Measurements from ENCODE around the gene EPHX1.

The EPHX1 gene

DNA sequence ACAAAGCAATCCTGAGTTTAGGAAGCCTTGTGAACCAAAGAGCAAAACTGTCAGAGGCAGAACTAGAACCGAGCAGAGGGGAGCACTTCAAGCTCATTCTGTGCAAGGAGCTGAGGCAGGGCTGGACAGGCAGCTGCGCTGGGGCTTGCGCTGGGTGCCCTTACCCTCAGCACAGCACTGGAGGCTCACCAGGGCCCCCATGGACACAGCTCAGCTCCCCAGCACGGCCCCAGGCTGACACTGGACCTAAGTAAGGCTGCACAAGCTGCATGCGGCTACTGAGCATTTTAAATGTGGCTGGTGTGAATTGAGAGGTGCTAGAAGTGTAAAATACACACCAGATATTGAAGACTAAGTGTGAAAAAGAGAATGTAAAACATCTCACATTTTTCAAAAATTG is 50.2 kb downstream of the EPHX1 start:
- no peak for DNase-seq (ENCODE audit: extremely low read depth in 1 of 2, low read depth in 1 of 2)

DNA sequence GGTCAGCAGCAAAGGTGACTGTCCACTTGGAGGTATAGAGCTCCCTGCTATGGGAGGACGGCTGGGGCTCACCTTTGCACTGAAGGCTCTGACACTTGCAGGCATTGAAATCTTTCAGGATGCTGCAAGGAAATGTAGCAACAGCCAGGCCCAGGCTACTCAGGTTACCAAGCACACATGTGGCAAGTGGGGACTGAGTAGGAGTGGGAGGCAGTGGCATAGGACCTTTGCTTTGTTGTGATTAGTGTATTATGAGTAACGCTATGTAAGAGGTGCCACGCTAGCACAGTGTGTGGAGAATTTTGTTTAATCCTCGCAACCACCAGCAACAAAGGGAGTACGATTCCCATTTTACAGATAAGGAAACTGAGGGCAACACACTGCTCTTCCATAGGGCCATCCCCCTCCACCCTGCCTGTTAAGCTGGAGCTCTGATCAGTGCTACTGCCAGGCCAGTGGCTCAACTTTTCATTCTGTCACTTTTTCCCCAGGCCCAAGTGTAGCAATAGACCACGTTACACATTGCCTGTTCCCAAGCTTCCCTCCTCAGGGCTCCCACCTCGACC is 51.0 kb downstream of the EPHX1 start:
- no peak for DNase-seq (ENCODE audit: extremely low read depth in 1 of 2, low read depth in 1 of 2)

DNA sequence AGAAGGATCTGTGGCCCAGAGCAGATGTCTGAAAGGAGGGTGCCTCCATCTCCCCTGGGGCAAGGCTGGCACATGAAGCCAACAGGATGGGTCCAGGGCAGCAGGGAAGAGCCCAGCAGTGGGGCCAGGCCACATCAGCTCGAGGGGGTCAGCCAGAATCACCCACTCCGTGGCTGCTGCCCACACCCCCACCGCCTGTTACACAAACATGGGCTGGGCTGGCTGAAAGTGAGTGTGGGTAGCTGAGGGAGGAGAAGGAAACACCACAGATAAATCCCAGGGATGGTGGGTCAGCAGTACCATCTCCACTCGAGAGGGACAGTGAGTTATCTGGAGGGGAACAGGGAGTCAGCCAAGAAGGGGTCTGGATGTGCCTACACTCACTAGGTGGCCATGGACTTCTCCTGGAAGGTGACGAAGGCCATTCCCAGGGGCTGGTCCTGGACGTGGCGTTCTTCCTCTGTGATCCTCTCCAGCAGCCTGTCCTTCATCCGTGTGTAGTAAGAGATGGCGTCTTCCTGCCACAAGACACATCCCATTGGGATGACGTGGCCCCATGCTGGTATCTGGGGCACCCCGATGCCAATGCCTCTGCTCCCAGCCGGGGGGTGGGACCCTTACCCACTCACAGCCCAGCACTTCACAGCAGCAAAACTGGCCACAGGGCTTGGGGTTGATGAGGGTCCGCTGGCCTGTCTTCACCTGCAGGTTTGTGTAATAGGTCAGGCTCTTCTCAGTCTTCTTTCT is 52.1 kb downstream of the EPHX1 start:
- no peak for DNase-seq (ENCODE audit: extremely low read depth in 1 of 2, low read depth in 1 of 2)

DNA sequence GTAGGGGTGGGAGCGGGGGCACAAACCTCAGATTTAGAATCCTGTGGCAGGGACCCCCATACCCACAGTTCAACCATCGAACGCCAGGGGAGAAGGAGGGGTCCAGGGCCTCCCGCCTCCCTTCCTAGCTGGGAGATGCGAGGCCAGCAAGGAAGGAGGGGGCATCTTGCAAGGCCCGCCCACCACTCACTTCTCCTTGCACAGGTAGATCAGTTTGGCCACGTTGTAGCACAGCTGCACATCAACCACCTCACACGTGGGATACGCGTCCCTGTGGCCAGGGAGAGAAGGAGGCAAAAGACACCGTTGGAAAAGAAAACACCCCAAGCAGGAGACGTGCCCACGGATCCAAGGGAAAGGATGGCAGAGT is 52.6 kb downstream of the EPHX1 start:
- DNase-seq (ENCODE audit: extremely low read depth in 1 of 2, low read depth in 1 of 2): no peak

DNA sequence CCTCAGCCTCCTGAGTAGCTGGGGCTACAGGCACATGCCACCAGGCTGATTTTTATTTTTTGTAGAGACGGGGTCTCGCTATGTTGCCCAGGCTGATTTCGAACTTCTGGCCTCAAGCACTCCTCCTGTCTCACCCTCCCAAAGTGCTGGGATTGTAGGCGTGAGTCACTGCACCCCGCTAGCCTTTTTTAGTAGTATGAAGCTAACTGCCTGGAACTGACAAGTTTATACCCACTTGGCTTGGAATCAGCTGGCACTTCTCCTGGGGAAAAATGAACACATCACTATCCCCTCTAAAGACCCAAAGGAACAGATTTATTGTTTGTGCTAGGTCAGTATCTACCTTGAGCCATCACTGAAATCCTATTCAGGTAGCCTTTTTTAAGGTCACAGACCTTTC is 53.2 kb downstream of the EPHX1 start:
- no peak for DNase-seq (ENCODE audit: extremely low read depth in 1 of 2, low read depth in 1 of 2)

DNA sequence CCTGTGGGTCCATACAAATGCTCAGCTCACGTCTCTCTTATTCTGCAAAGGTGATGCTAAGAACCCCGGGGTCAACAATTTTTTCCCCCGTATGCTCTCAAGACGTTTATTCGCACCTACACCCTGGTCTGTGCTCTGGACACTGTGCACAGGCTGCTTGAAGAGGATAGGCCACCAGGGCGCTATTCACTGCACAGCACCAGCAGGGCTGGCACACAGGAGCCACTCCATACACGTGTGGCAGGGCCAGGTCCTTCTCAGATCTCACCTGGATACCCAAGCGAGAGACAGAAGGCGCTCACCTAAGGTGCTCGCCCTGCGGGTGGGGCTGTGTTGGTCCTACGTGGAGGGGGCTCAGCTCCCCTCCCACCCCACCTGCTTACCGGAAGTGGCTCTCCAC is 55.6 kb downstream of the EPHX1 start:
- DNase-seq (ENCODE audit: extremely low read depth in 1 of 2, low read depth in 1 of 2): no peak

DNA sequence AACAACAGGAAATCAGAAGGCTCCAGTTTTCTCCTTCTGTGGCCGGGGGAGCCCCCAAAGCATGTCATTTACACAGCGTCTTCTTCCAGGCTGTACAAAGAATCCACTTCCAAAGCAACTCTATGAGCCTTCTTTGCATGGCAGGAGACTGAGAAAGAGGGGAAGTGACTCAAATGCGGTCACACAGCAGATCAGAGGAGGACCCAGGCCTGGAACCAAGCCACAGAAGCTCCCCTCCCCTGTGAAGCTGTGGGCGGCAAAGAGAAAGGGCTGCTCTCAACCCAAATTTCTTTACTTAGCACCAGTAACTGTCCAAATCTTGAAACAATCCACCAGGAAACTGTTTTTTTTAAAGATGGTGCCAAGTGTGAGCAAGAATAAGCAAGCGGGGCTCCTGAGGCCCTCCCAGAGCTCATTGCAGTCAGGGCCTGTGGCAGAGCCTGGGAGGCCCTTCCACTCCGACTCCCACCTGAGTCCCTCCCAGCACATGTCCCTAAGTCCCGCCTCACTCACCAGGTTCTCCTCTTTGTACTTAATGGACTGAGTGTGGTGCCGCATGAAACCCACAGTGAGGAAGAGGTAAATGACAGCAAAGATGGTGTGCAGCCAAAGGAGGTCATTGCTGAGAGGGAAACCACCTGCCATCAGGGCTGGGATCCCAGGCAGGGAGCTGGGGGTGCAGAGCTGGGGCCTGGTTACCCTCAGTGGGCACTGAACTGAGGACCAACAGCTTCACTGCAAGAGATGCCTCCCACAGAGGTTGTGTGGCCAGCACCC is 56.3 kb downstream of the EPHX1 start:
- peak; percentile 43 to 52 for DNase-seq (ENCODE audit: extremely low read depth in 1 of 2, low read depth in 1 of 2)

DNA sequence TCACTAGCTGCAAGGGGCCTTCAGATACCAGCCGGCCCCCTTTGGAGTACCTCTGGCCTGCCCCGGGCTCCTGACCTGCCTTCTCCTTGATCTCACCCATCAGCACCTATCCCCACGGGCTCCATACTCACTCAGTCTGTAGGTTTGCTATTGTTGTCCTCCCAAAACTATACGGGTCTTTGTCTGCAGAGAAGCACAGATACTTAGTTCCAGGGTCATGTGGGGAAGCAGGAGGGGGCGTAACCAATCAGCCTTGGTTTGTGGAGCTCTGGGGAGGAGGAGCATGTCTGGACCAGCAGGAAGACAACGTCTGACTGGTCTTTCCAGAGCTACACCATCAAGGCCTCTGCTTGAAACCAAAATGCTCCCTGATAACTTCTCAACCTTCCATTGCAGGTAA is 57.1 kb downstream of the EPHX1 start:
- DNase-seq (ENCODE audit: extremely low read depth in 1 of 2, low read depth in 1 of 2): no peak

DNA sequence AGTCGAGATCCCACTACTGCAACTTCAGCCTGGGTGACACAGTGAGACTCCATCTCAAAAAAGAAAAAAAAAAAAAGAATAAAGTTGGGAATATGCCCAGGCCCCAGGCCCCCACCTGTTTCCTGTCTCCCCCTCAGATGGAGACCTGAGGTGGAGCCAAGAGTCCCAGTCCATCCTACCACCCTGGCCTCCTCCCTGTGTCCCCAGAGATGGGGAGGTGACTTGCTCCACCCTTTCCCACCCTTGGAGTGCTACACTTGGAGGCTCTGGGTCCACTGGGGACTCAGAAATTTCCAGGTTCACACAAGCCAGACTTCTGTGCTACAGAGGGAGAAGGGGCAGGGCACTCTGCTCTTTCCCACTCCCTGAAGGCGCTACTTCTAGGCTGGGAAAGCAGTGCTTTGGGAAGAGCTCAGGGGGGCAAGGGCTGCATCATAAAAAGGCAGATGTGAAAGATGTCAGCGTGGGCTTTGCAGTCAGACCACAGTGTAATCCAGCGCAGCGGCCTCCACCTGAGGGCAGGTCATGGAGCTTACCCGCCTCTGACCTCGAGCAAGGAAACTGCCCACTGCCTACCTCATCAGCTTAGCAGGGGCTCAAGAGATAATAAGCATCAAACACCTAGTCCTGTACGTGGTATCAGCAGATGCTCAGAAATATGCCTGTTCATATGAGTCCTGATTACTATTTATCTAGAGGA is 58.9 kb downstream of the EPHX1 start:
- DNase-seq (ENCODE audit: extremely low read depth in 1 of 2, low read depth in 1 of 2): no peak

DNA sequence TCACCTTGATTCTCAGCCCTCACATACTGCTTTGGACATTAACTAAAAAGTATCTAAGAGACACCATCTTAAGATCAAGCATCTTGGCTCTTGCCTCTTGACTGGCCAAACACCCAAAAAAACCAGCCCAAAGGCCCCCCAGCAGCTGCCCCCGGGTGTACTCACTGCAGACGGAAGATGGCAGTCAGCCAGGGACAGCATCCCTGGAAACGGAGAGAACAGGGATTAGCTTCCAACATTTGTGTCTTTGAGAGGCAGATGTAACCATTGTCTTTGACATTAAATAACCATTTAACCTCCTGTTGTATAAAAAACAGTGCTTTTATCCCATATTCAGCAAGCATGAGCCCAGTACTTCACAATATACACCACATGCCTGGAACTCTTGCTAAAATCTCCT is 61.0 kb downstream of the EPHX1 start:
- no peak for DNase-seq (ENCODE audit: extremely low read depth in 1 of 2, low read depth in 1 of 2)

DNA sequence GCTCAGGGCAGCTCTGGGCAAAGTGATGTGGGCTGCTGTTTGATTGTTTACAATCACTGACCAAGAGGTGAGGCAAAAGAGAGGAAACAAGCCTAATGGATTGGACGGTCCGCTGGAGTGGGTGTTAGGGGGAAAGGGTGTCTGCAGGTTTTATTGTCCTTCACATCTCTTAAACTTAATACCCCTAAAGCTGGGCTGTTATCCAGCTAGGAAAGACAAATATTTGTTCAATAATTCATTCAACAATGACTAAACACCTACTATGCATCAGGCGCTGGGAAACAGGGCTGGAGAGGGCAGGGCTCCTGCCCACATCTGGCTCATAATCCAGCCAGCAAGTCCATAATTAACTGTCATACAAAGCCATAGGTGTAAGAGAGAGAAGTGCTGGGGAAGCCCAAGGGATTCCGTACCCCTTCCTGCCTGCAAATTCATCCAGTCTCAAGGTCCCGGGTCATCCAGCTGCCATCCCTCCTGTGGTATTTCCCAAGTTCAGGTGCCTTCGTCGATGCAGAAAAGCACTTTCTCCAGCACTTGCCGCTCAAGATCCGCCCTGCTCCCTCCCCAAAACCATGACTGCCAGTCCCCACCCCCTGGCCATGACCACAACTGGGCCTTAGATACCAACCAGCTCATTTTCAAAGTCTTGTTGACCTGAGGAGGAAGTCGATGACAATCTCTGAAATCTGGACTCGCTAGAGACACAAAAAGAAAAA is 61.6 kb downstream of the EPHX1 start:
- DNase-seq (ENCODE audit: extremely low read depth in 1 of 2, low read depth in 1 of 2): no peak

DNA sequence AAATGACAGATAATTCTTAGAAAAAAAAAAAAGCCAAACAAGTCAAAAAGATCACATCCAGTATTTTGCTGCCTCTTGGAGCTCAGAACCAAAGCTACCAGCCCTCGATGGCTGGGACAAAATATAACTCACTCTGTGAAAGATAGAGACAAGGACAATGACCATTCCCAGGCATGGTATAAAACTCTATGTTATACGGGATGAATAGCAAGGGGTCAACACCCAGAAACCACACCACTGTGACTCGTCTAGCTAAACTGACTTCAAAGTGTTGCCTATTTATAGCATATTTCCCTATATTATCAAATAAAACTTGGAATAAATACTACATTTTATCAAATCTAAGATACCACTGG is 62.1 kb downstream of the EPHX1 start:
- no peak for DNase-seq (ENCODE audit: extremely low read depth in 1 of 2, low read depth in 1 of 2)

DNA sequence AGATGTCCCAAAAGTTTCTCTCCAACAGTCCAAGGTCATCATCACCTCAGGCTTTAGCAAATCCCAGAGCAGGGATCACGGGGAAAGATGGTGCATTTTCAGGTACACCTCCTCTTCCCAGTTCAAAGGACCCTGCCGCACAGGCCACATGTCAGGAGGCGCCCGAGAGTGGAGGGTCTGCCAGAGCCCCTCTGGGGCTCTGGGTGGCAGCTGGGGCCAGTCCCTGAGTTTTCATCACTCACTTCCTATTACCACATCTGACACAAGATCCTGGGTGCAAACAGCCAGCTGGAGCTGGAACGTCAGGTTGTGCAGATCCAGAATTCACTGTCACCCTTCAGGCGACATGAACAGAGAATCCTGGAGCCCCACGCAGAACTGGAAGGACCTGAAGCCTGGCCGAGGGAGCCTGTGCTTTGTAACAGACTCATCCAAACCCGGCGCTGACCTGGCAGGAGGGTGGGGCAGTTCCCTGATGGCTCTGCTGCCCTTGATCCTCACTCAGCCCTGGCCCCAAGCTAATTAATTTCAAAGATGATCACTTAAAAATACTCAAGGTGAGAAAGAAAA is 63.4 kb downstream of the EPHX1 start:
- DNase-seq (ENCODE audit: extremely low read depth in 1 of 2, low read depth in 1 of 2): no peak

DNA sequence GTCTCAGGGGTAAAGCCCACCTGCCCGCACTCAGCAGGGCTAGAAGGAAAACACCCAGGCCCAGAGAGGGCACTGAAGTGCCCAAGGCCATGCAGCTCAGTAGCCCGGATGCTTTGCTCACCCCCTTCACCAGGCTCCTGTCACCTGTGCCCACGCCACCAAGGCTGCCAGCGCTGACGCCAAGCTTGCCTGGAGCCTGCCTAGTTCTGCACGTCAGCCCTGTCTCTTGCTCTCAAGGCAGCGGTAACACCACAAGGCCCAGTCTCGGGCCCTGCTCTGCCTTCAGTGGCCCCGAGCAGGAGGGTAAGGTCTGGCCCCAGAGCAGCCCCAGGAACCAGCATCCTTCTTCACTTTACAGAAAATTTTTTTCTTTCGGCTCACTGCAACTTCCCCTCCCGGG is 64.5 kb downstream of the EPHX1 start:
- DNase-seq (ENCODE audit: extremely low read depth in 1 of 2, low read depth in 1 of 2): no peak

DNA sequence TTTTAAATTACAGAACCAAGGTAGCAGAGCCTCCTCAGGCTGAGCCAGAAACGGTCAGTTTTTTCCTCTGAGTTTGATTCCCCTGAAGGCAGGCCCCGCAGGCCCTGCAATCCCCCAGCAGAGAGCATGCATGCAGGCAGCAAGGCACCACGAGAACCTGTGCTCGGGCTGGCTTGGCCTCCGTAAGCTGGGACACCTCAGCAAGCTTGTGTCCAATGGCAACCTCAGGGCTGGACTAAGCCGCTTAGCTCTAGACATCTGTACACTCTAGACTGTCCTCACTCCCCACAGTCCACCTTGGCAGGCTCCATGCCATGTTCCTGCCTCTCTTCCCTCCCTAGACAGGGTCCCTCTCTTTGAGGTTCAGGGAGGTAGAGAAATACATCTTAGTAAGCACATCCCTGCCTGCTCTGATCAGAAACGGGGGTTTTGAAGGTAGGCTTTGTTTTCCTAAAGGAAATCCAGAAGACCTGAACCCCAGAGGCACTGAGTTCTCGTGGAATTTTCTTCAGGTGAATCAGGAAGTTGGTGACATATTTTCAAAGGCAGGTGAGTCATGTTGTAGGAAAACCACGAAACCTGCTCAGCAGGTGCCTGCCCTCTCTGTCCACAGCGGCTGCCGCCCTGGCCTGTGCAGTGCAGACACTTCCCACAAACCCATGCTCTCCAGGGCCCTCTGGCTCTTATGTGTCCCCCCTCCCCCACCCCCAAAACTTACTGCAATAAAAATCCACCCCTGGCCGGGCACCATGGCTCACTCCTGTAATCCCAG is 65.3 kb downstream of the EPHX1 start:
- no peak for DNase-seq (ENCODE audit: extremely low read depth in 1 of 2, low read depth in 1 of 2)

DNA sequence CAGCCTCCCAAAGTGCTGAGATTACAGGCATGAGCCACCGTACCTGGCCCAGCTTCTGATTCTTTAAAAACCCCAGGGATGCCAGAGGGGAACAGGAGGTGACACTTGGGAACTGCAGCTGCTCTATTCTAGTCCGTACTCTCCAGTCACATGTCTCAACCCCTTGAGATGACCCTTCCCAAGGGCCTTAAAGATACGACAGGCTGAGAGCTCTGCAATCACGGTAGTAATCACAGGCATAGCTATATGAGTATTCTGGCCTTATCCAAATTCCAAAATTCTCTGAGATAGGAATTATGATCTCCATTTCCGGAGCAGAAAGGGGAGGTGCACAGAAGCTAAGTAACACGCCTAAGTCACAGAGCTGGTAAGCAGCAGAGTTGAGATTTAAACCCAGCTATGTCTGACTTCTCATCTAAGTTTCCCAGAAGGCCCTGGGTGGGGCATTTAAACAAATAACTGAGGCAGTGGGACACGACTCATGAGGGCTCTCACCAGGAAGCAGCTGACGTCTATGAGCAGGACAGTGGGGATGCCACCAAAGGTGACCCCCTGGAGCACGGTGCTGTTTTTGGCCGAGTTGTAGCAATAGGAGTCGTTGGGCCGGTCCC is 67.1 kb downstream of the EPHX1 start:
- DNase-seq (ENCODE audit: extremely low read depth in 1 of 2, low read depth in 1 of 2): no peak

DNA sequence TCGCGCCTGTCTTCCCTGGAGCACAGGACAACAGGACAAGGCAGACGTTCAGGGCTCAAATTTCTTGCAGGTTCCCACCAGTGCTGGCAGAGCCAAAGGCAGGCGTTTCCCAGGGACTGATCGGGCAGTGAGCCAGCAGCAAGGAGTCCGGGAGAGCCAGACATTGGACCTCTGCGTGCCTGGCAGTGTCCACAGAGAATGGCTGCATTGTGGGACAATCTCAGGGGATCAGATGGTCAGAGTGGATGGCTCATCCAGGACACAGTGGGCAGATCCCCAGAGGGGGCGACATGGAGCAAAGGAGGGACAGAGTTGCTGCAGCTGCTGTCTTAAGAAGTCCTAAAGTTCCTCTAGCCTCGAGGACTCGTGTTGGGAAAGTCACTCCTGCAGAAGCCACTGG is 67.7 kb downstream of the EPHX1 start:
- DNase-seq (ENCODE audit: extremely low read depth in 1 of 2, low read depth in 1 of 2): no peak

DNA sequence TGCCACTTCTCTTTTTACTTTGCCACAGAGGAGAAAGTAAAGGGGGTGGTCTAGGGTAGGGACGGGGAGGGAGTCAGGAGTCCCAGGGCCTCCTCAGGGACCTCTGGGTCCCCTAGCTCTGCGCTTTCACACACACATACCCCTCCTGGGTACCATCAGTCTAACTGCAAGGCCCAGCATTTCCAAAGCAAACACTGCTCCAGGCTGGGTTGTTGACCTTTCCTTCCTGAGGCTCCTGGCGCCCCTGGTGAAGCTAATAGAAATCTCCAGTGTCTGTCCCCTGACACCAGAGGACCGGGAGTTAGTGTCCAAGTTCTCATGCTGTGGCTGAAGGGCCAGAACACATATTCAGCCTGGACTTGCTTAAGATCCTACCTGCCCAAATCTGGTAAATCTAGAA is 68.4 kb downstream of the EPHX1 start:
- no peak for DNase-seq (ENCODE audit: extremely low read depth in 1 of 2, low read depth in 1 of 2)

DNA sequence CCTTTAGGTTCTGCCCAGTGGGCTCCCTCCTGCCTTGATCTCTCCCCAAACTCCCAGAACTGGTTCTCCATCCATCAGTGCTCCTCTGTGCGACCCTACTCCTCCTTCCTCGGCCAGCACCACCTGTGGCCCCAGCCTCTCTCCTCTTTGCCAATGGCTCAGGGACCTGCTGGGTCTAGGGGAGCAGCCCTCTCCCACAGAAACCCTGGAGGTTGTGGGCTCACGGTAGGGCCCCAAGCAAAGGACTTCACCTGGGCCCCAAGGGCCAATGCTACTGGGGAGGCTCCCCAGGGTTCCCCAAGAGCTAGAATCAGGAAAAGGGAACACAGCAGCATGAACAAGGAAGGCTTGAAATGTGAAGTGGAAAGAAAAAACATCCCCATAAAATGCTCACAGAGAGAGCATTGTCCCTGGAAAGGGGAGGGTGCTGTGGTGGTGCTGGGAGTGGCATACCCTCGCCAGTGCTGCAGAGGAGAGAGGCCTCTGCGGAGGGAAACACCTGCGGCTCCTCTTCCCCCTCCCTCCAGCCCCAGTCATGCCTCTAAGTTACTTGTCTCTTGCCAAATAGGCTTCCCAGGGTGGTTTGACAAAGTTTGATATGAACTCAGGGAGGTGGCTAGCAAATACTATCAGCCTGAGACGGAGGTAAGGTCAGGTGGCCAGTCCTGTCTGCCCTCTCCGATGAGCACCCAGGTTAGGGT is 69.7 kb downstream of the EPHX1 start:
- no peak for DNase-seq (ENCODE audit: extremely low read depth in 1 of 2, low read depth in 1 of 2)

Data from activated CD8-positive, alpha-beta memory T cell treated with anti-CD3 and anti-CD28 coated beads for 1 hour (primary cell).